Keratinocyte (primary cell): ENCODE measurements around the gene STXBP3. TPM values are rescaled to one million over a fixed set of nuclear protein-coding genes. Genes with fewer than 3 reads are reported as not detected.

ENCODE experiments used
- DNase-seq: peaks from one replicate; pipeline ENCODE4 v3.0.0-alpha.2; 2011; ENCODE audit warnings: low read depth, missing footprints, low spot score
- FAIRE-seq: peaks from 2 replicates; lab custom pipeline; 2011; peaks lifted over from hg19 to GRCh38; lab: Jason Lieb, UNC
- H2AFZ ChIP-seq: 2 replicates; pipeline ENCODE4 v1.6.0; 2012; ENCODE audit warnings: low read length, control low read depth, inconsistent platforms; ENCODE audit not compliant: control insufficient read depth
- H3K27ac ChIP-seq: 2 replicates; pipeline ENCODE4 v1.5.1; 2011; ENCODE audit warnings: low read length; ENCODE audit not compliant: control insufficient read depth, insufficient read depth
- H3K27me3 ChIP-seq: 3 replicates; pipeline ENCODE4 v1.6.0; 2011; ENCODE audit warnings: low read length; ENCODE audit not compliant: control insufficient read depth, insufficient read depth; ENCODE audit errors: extremely low read depth
- H3K36me3 ChIP-seq, 2 experiments: 2 replicates in 1 of 2; 3 replicates in 1 of 2; pipeline ENCODE4 v1.5.1; 2011; ENCODE audit warnings: low read length in 2 of 2, mild to moderate bottlenecking in 1 of 2; ENCODE audit not compliant: control insufficient read depth in 2 of 2, insufficient read depth in 2 of 2; ENCODE audit errors: extremely low read depth in 1 of 2
- H3K4me1 ChIP-seq: 3 replicates; pipeline ENCODE4 v1.5.1; 2011; ENCODE audit warnings: low read length; ENCODE audit not compliant: control insufficient read depth, insufficient read depth; ENCODE audit errors: extremely low read depth
- H3K4me2 ChIP-seq: 3 replicates; pipeline ENCODE4 v1.6.0; 2011; ENCODE audit warnings: low read depth, low read length; ENCODE audit not compliant: control insufficient read depth, insufficient read depth; ENCODE audit errors: extremely low read depth
- H3K4me3 ChIP-seq, 3 experiments: fragments of 200-600 bp in 1 of 3; sonication (generic) in 1 of 3; 2 replicates in 2 of 3; 3 replicates in 1 of 3; pipeline ENCODE4 v1.5.1; 2011 to 2016; ENCODE audit warnings: low read length in 3 of 3, mild to moderate bottlenecking in 3 of 3, control low read depth in 2 of 3, inconsistent platforms in 1 of 3, low read depth in 1 of 3, mixed read lengths in 1 of 3, mixed run types in 1 of 3, moderate library complexity in 1 of 3; ENCODE audit not compliant: control insufficient read depth in 2 of 3, insufficient read depth in 2 of 3; ENCODE audit errors: extremely low read depth in 1 of 3
- H3K79me2 ChIP-seq: 2 replicates; pipeline ENCODE4 v1.6.0; 2012; ENCODE audit warnings: low read length; ENCODE audit not compliant: control insufficient read depth, insufficient read depth
- H3K9ac ChIP-seq: 3 replicates; pipeline ENCODE4 v1.6.0; 2011; ENCODE audit warnings: low read length; ENCODE audit not compliant: control insufficient read depth, insufficient read depth; ENCODE audit errors: extremely low read depth
- H3K9me1 ChIP-seq: 3 replicates; pipeline ENCODE4 v1.6.0; 2011; ENCODE audit warnings: low read length; ENCODE audit not compliant: control insufficient read depth, insufficient read depth; ENCODE audit errors: extremely low read depth
- H3K9me3 ChIP-seq: 2 replicates; pipeline ENCODE4 v1.5.1; 2012; ENCODE audit warnings: low read depth, low read length; ENCODE audit not compliant: control insufficient read depth
- H4K20me1 ChIP-seq: 3 replicates; pipeline ENCODE4 v1.6.0; 2011; ENCODE audit warnings: low read length; ENCODE audit not compliant: control insufficient read depth, insufficient read depth; ENCODE audit errors: extremely low read depth
- EZH2 ChIP-seq: IDR thresholded peaks from one replicate; pipeline ENCODE4 v1.6.1; 2012; ENCODE audit warnings: inconsistent platforms, mild to moderate bottlenecking, low read length, moderate library complexity
- dilution Hi-C: fragments of 300-500 bp; cut with MboI; formaldehyde crosslinking; loops from one replicate; pipeline ENCODE4 v1.7.0; 2020; ENCODE audit warnings: low sequenced_read_pairs; ENCODE audit not compliant: extremely low pct_ligation_motif_present
- polyA plus RNA-seq, 5 experiments: library from polyadenylated mRNA; depleted of rRNA in 3 of 5; stranded (reverse) in 3 of 5; stranded (forward) in 1 of 5; unstranded in 1 of 5; fragments of >200 nt; gene quantifications; 1 replicate in 1 of 5; 2 replicates in 3 of 5; 3 replicates in 1 of 5; pipeline versions ENCODE4 v1.2.1 to v1.2.3, GENCODE V29; 2011 to 2012; ENCODE audit warnings: missing spikeins in 2 of 5, low read depth in 1 of 5, low replicate concordance in 1 of 5
- TF ChIP-seq, protein P1 (sequence below), 3 experiments: IDR thresholded peaks in 1 of 3; conservative IDR thresholded peaks in 1 of 3; optimal IDR thresholded peaks in 1 of 3; 2 replicates in 2 of 3; 3 replicates in 1 of 3; pipeline versions ENCODE3 to v1.5.1; 2011; ENCODE audit warnings: low read length in 3 of 3, mild to moderate bottlenecking in 3 of 3, moderate library complexity in 2 of 3, control low read depth in 1 of 3, inconsistent platforms in 1 of 3; ENCODE audit not compliant: insufficient read depth in 2 of 3; ENCODE audit errors: extremely low read depth in 1 of 3

The STXBP3 gene
- polyA plus RNA-seq, 1 donor (not counting 4 experiments of a cell fraction or from before 2014, with no cell fraction given): 36.3 TPM

DNA sequence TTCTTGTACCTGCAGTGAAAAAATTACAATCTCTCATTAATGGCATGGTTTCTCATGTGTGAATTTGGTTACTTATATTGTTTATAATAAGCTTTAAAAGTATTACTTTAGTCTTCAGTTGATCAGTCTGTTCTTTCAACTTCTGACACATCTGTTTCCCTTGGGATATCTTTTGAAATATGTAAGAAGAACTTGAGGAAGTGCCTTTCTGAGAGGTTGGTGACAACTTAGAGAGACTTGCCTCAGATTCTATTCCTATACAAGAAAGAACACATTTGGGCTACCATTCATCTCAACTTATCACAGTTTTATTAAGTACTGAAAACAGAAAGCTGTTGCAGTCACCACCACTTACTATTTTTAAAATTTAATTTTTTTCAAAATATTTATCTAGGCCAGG, 102.3 kb downstream of the STXBP3 start:
- Histone ChIP-seq H3K27ac (no peak overlapping the region), H3K9ac (no peak overlapping the region), H3K4me1 (peaks cover 17% of the 10 kb centered on the region), H3K9me1 (no peaks in the 10 kb centered on the region), H3K36me3 (no peaks in the 10 kb centered on the region), H2AFZ (no peak overlapping the region), H3K79me2 (no peaks in the 10 kb centered on the region), H4K20me1 (no peaks in the 10 kb centered on the region), H3K9me3 (no peaks in the 10 kb centered on the region), H3K27me3 (no peaks in the 10 kb centered on the region), H3K4me3 (no peak overlapping the region), H3K4me2 (no peak overlapping the region)
- DNase-seq (no peak), FAIRE-seq (no peak)
- dilution Hi-C loops: no loop called here
- no peak for TF ChIP-seq EZH2
- TF ChIP-seq, protein P1, sequence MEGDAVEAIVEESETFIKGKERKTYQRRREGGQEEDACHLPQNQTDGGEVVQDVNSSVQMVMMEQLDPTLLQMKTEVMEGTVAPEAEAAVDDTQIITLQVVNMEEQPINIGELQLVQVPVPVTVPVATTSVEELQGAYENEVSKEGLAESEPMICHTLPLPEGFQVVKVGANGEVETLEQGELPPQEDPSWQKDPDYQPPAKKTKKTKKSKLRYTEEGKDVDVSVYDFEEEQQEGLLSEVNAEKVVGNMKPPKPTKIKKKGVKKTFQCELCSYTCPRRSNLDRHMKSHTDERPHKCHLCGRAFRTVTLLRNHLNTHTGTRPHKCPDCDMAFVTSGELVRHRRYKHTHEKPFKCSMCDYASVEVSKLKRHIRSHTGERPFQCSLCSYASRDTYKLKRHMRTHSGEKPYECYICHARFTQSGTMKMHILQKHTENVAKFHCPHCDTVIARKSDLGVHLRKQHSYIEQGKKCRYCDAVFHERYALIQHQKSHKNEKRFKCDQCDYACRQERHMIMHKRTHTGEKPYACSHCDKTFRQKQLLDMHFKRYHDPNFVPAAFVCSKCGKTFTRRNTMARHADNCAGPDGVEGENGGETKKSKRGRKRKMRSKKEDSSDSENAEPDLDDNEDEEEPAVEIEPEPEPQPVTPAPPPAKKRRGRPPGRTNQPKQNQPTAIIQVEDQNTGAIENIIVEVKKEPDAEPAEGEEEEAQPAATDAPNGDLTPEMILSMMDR (optimal IDR thresholded peaks at IDR 0.05 in 1 of 3, IDR thresholded peaks at IDR 0.05 in 1 of 3, conservative IDR thresholded peaks at IDR 0.05 in 1 of 3; ENCODE audit: extremely low read depth in 1 of 3, insufficient read depth in 2 of 3, low read length in 3 of 3): no peak

DNA sequence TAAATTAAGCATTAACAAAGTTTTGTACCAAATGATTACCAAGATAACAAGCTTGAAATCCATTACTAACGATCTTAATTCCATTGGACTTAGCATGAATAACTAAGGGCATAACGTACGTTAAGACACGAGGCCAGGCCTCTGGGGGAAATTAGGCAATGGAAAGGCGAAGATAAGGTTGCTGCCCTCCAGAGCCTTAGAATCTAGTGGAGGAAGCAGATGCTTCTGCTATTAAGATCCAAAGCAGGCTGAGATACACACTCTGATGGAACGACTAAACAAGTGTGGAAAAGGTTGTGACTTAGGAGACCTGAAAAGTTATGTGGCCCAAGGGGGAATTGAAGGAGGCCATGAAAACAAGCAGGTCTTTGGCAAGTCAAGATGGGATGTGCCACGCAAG, 104.5 kb downstream of the STXBP3 start:
- H3K9me1 ChIP-seq: no peaks in the 10 kb centered on the region
- H3K9me3 ChIP-seq: no peaks in the 10 kb centered on the region
- no peak for DNase-seq
- no peak overlapping the region for H3K9ac ChIP-seq
- dilution Hi-C loops: no loop called here
- TF ChIP-seq, protein P1 (optimal IDR thresholded peaks at IDR 0.05 in 1 of 3, IDR thresholded peaks at IDR 0.05 in 1 of 3, conservative IDR thresholded peaks at IDR 0.05 in 1 of 3; ENCODE audit: extremely low read depth in 1 of 3, insufficient read depth in 2 of 3, low read length in 3 of 3): no peak
- no peak for TF ChIP-seq EZH2
- no peak overlapping the region for H3K27ac ChIP-seq
- no peak for FAIRE-seq
- peaks cover 19% of the 10 kb centered on the region for H3K4me1 ChIP-seq
- no peaks in the 10 kb centered on the region for H3K27me3 ChIP-seq
- H3K36me3 ChIP-seq: no peaks in the 10 kb centered on the region
- no peaks in the 10 kb centered on the region for H4K20me1 ChIP-seq
- no peak overlapping the region for H3K4me3 ChIP-seq
- no peak overlapping the region for H3K4me2 ChIP-seq
- H3K79me2 ChIP-seq: no peaks in the 10 kb centered on the region
- no peak overlapping the region for H2AFZ ChIP-seq
